GM12873 (cell line): ENCODE results near the gene SEMA3C.

Experiments
- TF ChIP-seq, protein P1 (sequence below): IDR thresholded peaks from 2 replicates; pipeline ENCODE4 v1.5.1; 2012; ENCODE audit warnings: low read depth, mild to moderate bottlenecking, moderate library complexity, low read length, control low read depth; ENCODE audit not compliant: insufficient read depth; ENCODE audit errors: missing control alignments

SEMA3C gene

GRCh38 chr7:80940539-80941207 lies 21.8 kb upstream of the SEMA3C start:
- TF ChIP-seq, protein P1, sequence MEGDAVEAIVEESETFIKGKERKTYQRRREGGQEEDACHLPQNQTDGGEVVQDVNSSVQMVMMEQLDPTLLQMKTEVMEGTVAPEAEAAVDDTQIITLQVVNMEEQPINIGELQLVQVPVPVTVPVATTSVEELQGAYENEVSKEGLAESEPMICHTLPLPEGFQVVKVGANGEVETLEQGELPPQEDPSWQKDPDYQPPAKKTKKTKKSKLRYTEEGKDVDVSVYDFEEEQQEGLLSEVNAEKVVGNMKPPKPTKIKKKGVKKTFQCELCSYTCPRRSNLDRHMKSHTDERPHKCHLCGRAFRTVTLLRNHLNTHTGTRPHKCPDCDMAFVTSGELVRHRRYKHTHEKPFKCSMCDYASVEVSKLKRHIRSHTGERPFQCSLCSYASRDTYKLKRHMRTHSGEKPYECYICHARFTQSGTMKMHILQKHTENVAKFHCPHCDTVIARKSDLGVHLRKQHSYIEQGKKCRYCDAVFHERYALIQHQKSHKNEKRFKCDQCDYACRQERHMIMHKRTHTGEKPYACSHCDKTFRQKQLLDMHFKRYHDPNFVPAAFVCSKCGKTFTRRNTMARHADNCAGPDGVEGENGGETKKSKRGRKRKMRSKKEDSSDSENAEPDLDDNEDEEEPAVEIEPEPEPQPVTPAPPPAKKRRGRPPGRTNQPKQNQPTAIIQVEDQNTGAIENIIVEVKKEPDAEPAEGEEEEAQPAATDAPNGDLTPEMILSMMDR, result no peak

- TF ChIP-seq, protein P1, result no peak
These were observed 18.5 kb upstream of the SEMA3C start for GRCh38 chr7:80937336-80937735.

DNA sequence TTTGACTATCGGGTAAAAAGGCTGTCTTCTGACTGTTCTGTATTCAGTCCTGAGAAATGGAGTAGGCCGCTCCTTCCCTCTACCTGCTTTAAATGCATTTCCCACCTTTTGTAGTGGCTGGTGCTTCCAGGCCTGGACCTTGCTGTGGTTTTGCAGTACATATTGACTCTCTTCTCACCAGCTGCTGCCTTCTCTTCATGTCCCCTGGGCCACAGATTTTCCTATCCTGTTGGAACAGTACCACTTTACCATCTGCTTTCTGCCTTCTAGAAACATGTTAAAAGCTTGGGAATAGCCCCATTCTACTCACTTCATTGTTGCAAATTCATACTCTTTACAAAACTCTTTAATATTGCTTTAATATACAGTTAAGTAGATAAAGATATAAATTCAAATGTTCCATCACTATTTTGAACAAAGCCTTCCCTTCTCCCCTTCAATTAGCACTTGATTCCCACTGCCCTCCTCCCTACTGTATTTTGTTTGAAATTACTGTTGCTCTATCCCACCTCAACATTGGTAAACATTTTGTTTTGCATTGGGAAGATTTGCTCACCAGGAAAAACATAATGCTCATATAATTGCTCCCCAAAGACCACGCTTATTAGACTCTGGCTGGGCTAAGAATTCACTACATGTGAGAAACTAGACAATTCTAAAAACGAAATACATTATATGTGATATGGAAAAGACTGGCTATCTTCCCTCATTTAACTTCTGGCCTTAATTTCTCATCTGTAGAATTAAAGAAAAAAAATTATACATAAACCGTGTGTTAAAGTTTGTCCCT lies 17.3 kb upstream of the SEMA3C start:
- TF ChIP-seq, protein P1, result no peak

- TF ChIP-seq, protein P1, result no peak
These were observed 15.5 kb upstream of the SEMA3C start for GRCh38 chr7:80934321-80934720.

GRCh38 chr7:80932536-80932935 lies 13.7 kb upstream of the SEMA3C start:
- TF ChIP-seq, protein P1, result no peak

- TF ChIP-seq, protein P1, result no peak
These were observed 10.8 kb upstream of the SEMA3C start for GRCh38 chr7:80929619-80930018.

GRCh38 chr7:80924090-80924489 lies 5.2 kb upstream of the SEMA3C start:
- TF ChIP-seq, protein P1, result no peak
